SK-N-DZ (cell line): ENCODE measurements around the gene EXPH5.

Experiments
- DNase-seq: peaks from one replicate; pipeline ENCODE4 v3.0.0-alpha.2; 2015; ENCODE audit warnings: low spot score

The EXPH5 gene

DNA sequence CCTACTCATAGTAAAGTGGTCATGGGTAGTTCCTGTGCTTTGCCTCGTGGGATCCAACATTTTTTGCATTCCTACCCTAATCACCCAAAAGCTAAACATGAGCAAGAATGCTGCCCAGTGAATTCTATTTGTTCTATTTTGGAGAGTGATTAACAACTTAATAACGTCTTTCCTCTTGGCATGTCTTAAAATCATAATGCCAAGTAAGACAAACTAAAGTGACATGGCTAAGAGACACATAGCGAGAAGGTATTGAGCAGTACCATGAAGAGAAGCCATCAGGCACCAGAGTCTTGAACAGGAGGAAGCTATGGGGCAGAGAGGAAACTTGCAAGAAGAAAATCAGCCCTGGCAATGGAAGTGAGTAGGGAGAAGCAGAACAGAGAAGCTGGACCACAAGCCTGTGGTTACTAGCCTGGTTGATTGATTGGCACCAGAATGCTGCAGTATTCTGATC lies 32.0 kb downstream of the EXPH5 start:
- DNase-seq, result no peak

DNA sequence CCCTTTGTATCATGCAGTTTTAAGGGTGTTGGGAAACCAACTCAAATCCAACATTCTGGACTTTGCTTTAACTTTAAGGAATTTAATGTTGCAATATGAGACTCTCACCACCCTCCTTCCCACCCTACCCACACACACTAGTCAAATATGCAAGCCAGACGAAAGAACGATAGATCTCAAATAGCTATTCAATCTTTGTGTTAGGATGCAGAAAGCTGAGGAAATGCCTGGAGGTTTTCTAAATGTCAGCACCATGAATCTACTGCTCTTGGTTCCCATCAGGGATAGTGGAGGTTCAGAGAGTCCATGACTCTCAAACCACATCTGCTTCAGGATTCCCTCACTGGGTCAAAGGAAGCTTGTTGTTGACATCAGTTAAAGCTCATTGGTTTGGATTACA lies 33.7 kb downstream of the EXPH5 start:
- no peak for DNase-seq

DNA sequence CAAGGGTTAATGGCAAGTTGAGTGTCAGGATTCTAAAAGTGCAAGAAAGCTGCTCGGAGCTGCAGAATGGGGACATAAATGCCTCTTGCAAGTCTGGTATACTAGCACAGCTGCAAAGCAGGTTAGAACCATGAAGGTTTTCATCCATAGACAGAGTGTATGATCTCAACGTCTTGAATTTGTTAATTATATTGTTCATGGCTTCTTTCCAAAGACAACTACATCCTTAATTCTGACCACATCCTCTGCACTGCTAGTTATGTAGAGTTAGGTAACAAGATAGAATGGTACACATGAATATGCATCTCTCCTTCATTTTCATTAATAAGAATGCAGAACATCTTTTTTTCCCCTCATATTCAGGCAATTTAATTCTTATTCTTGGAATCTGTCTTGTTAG lies 34.2 kb downstream of the EXPH5 start:
- DNase-seq, result no peak

DNA sequence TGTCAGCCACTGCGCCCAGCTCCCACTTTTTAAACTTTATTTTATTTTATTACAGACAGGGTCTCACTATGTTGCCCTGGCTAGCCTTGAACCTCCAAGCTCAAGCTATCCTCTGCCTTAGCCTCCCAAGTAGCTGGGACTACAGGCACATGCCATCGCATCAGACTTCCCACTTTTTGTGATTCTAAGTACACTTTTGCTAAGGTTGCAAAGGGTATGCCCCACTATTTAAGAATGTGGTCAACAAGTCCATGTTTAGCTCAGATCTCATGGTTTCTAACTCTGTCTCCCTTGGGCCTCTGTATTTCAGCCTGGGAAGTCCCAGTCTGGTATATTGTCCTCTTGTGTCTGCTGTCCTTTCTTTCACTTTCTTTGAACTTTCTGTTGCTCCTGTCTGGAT lies 35.3 kb downstream of the EXPH5 start:
- DNase-seq, result no peak

DNA sequence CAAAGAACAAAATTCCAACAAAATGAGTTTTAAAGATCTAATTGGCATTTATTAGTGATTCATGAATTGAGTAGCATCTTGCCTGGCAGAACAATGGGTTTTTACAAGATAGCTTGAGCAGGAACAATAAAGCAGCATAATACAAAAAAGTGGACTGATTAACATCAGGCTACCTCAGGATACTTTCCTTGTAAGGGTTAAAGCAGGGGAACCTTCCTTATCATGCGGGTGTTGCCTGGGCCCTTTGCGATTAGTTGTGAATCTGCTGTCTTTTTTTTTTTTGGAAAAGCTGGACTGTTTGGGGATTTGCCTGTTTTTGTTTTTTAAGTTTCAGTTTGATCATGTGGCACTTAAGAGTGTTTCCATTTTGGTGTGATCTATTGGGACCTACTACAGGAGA lies 37.5 kb downstream of the EXPH5 start:
- no peak for DNase-seq

DNA sequence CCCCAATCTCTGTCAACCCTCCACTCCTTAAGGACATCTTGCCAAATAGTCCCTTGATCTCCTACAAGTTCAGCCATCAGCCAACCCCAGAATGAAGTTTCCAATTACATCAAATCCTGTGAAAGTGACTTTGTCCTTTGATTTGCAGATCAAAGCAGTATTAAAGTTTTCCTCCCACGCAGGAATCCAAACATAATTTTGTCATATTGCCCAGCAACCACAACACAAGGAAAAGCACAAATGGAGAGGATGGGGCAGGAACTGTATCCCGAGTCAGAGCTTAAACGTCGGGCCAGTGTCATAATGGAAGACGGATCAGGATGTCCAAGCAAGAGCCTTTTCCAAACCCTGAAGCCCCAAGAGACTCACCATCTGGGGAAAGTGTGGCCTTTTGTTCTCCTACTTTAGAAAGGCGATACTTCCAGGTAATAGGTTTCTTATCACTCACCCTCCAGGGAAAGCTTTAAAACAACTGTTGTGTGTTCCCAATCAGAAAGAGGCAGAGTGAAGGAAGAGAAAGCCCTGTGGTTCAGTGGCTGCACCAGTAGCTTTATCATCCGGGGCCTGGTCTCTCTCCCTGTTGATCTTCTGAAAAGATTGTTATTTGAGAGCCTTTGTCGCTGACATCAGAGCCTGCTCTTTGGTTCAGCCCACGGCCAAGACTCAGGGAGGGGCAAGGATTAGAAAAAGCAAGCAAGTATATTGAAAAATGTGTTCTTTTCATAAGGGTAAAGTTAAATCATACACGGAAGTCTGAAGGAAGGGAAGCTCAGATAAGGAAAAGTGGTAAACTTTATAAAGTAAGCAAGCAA lies 41.7 kb downstream of the EXPH5 start:
- DNase-seq, result no peak

DNA sequence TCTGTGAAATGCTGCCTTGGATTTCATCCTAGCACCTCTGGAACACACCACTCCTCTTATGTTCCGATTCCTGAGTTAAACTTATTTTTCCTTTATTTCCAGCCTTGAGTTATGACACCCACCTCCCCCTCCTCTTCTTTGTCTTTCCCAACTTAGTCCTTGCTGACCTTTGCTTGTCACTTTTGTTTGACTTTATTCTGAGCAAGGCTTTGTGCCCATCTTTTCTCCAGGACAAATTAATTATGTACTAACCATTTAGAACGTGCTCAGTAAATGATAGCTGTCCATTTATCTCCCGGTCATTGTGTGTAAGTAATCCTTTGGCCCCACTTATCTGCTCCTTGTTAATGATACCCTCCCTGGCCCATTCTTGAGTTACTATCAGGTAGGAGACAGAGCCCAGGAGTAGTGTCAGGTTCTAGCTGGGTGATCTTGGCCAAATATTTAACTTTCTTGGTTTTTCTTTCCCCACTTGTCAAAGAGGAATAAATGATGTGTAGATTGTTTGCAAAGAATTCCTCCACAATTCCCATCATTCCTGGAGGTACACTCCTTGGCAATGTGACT lies 44.2 kb downstream of the EXPH5 start:
- DNase-seq, result no peak

DNA sequence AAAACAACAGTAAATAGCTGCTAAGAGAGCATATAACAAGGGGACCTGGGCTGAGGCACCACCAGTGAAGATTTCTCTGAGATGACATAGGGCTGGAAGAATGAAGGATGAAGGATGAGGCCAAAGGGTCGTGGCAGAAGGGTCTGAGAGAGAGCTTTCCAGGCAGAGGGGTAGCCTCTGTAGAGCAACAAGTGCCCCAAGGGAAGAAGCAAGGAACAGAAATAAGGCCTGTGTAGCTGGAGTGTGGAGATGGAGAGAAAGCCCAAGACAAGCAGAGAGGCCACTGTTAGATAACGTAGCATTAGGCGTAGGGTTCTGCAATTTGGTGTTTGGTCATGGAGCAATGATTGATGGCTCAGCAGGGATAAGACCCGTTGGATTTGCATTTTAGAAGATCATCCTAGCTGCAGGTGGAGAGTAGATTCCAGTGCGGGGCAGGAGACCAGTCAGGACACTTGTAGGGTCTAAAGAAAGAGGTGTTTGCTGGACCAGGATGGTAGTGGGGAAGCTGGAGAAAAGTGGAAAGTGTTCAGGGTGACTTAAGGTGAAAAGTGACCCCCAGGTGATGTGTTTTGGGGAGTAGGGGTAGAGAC lies 47.6 kb downstream of the EXPH5 start:
- DNase-seq, result no peak

DNA sequence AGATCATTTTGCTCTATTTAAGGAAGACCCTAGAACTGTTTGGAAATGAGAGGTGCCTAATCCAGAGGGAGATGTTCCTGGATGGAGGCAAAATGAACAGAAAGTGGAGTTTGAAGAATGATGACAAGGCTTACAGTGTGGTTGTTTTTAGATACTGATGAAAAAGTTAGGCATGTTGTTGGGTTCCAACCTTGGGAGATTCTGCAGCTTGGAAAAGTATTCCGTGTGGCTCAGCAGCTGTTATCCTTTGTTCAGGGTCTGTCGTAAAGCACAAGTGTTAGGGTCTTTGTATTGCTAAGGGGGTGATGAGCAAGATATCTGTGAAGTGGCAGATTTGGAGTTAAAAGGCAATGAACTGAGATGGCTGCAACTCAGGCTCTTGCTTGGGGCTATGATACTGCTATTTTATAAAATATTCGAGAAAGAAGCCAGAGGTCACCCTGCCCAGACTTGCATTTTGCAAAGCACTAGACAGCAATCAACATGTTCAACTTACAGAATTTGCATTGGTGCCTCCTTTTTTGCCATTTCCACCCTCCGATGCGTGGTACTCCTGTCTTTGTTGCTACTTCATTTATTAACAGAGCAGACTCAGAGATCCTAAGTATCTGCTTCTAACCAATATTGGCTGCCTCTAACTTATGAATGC lies 50.1 kb downstream of the EXPH5 start:
- DNase-seq, result no peak

DNA sequence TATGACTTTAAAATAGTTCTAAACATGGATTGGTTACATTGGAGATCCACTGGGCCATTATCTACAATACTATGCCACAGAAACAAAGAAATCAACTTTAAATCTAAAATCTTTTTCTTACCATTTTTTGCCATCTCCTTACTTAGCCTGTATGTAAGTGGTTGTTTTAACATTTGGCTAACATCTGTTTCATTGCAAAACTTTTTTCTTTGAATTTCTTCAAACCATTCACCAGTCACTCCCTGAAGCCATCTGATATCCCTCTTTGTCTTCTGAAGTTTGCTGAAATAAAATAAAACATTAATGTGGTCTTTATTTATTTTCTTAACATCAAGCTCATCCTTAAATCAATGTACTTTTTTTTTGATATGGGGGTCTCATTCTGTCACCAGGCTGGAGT lies 52.0 kb downstream of the EXPH5 start:
- DNase-seq, result no peak

DNA sequence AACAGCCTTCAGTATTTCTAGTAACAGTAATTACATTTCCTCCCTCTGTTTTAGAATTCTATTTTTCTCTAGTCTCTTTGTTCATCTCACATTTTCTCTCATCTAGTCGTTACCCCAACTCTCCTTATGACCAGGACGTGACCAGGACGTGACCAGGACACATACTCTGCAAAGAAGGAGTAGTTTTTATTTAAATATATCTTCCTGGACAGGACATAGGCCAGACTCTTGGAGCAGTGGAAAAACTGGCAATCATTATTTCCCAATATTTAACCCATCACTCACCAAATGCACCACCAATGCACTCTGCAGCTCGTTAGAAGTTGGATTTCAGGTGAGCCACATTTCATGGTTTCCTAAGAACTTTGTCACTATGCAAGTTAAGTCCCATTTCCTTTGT lies 55.1 kb downstream of the EXPH5 start:
- DNase-seq, result no peak

DNA sequence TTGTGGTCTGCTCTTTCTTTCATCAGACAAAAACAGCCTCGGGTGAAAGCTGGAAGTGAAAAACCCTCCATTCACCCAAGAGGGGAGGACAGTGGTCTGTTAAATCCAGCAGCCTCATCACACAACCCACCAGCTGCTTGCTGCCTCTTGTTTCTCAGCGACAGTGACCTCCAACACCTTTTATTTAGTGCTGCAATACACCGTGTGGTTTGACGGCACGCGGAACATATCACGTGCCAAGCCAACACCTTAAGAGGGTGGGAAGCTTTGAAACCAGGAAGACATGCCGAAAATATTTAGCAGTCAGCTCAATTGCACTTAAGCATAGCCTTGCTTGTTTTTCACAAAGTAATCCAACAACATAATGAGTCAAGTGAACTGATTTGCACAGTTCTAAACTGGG lies 55.5 kb downstream of the EXPH5 start:
- DNase-seq, result no peak

DNA sequence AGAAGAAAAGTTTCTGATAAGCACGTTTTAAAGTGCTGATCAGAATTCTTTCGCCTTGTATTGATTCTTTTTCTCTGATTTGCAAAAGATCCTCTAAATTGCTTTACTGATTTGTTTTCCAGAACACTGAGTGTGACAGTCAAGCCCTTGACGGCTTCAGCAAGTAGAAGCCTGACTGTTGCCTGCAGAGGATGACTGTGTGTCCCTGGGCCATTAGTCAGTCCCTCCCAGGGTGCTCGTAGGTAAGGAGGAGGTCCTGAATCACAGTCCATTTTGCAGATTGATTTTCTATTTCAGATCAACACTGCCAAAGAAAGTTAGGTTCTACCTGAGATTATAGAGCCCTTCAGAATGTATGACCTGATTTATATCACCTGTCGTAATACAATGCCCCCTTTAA lies 56.8 kb downstream of the EXPH5 start:
- no peak for DNase-seq

DNA sequence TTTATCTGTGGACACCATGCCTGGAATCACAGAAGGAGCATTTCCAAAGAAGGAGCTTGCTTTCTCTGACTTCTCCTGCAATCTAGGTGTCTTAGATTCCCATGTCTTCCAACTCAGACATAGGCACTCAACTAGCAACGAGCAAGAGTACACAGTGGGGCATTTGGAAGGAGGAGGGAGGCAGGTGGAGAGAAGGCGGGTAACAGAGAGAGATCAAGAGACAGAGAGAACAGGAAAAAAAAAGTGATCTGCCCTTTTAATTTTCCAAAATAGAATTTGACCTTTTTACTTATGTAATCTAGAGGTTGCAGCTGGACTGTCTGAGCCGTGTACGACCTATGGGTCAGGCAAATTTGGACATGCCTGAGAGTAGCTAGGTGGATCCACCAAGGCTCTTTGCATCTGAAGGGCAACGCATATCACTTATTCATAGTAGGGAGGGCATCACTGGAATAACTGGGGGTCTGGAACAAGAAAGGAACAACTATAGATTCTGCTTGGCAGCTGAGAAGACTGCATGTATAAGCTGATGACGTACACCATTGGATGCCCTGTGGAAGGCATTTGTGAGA lies 58.1 kb downstream of the EXPH5 start:
- no peak for DNase-seq

DNA sequence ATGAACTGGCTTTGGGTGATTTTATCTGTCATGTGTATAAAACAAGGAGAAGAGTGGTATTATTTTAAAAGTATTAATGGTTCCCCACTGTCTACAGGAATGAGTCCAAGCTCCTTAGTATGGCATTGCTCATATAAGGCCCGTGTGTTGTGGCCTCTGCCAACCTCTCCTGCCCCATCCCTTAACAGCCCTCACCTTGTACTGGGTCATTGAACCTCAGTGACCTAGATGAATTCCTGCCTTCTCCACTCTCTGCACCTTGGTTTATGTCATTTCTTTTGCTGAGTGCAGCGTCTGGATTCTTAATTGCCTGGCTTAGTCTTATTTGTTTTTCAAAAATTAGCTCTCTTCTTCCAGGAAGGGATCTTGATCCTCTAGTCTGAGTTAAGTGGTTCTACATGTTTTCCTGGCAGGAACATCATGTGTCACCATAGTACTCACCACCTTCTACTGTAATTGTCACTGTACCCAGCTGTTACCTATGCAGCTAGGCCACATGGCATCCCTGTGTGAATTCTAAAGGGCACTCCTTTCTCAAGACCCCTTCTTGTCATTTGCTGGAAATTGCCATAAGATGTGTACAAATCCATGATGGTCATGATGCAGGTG lies 59.2 kb downstream of the EXPH5 start:
- DNase-seq, result no peak

DNA sequence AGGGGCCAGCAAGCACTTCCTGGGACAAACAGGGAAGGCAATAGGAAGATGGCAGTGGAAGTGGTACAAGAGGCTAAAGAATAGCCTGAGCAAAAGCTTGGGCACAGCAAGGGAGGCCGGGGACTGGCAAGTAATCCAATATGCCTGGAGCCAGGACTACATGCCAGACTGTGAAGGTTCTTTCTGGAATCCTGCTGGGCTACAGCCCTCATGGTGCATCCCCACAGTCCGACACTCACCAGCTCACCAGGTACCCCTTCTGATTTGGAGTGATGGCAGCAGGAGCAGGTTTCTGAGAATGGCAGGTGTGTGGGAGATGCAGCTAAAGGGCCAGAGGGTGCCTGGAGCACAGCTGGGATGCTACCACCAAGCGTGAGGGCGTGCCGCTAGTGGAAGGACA lies 63.1 kb downstream of the EXPH5 start:
- no peak for DNase-seq

DNA sequence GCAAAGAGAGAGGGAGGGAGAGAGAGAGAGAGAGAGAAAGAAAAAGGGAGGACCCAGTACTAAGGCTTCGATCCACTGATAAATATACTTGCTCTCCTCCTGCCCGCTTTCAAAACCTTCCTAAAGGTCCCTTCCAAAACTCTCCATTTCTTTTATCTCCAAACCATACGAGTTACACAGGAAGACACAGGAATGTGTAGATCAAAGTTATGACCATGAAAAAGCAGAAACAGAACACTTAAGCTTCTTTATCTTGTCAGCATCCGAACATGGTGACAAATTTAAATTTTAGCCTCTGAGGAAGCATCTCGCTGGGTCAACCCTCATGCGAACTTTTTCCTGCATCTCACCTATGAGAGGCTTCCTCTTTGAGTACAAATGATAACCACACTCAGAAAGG lies 66.2 kb downstream of the EXPH5 start:
- no peak for DNase-seq

DNA sequence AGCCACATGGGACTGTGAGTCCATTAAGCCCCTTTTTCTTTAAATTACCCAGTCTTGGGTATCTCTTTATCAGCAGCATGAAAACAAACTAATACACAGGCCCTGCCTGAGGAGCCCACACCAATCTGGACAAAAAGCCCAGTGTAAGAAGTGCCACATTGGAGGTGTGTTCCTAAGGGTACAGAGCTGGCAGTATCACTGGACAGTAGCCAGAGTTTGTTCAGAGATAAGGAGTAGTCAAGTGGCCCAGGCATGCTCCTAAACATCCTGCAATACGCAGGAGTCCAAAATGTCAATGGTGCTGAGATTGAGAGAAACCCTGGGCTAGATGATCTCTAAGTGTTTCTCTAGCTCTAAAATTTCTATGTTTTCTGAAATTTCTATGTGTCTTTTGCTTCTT lies 68.4 kb downstream of the EXPH5 start:
- no peak for DNase-seq

DNA sequence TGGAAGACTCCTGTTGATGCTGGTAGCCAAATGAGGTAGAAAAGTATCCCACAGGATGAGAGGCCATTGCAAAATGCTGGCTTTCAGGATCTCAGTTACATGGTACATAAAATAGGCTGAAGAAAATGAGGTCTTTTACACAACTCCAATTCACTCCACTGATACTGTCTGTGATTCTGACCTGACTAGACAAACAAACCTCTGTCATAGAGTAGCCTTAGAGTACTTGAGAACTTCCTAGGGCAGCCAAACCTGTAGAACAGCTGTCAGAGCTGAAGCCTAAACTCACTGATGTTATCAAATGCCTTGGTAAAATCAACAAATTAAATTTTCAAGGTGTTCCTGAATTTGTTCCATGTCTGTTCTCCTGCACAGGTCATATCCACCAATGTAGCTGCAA lies 69.1 kb downstream of the EXPH5 start:
- no peak for DNase-seq

DNA sequence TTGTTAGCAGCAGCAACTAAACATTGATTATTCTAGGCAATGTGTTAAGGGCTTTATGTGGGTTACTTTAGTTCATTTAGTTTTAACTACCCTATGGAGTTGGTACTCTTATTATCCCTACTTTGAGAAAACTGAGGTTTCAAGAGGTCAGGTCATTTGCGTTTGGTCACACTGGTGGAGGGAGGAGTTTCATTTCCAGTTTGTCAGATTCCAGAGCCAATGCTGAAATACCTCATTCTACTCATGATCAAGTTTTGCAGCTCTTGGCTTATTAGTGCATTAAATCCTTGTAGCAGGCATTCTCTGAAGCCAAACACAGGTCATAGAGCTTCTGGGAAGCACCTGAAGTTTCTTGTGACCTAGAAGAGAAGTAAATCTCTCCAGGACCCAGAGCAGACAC lies 71.2 kb downstream of the EXPH5 start:
- no peak for DNase-seq

DNA sequence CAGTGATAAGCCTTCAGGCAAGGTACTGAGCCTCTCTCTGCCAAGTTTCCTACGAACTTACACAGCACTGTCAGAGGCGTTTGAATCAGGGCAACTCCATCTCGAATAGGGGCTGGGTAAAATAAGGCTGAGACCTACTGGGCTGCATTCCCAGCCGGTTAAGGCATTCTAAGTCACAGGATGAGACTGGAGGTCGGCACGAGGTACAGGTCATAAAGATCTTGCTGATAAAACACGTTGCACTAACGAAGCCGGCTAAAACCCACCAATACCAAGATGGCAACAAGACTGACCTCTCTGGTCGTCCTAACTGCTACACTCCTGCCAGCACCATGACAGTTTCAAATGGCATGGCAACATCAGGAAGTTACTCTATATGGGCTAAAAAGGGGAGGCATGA lies 75.0 kb downstream of the EXPH5 start:
- DNase-seq, result no peak

DNA sequence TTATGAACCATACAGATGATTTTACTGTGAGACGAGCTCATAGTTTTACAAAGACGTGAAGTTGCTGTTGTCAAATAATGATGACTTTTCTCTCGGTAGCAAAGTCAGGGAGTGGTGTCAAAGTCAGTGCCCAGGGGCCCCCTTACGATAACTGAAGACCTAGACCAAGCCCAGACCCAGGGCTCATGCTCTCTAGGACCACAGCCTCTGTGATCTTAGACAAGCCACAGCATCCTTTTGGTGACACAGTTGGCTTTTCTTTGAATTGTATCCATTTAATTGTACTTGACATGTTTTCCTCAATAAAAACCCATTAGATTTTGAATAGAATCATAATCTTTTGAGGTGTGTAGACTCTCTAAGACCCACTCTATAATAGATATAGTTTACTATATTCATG lies 77.4 kb downstream of the EXPH5 start:
- no peak for DNase-seq
